GM19023 (cell line): ENCODE results near the gene ASB15.

Source experiments
- ATAC-seq: cut with Tn5 transposase; IDR thresholded peaks from one replicate; pipeline ENCODE4 v1.9.1; 2021; ENCODE audit warnings: mild to moderate bottlenecking, moderate library complexity; ENCODE audit not compliant: unreplicated experiment

Gene ASB15

GRCh38 chr7:123661765-123662164 lies 60.1 kb downstream of the ASB15 start:
- ATAC-seq, result no peak

- ATAC-seq, result no peak
Measured at GRCh38 chr7:123662293-123662692, 60.7 kb downstream of the ASB15 start.

- no peak for ATAC-seq
Measured at GRCh38 chr7:123662755-123663154, 61.1 kb downstream of the ASB15 start.

- ATAC-seq, result no peak
Measured at GRCh38 chr7:123663200-123663599, 61.6 kb downstream of the ASB15 start.

GRCh38 chr7:123665157-123665556 lies 63.5 kb downstream of the ASB15 start:
- no peak for ATAC-seq

GRCh38 chr7:123665896-123666295 lies 64.3 kb downstream of the ASB15 start:
- ATAC-seq, result no peak

GRCh38 chr7:123666492-123666891 lies 64.9 kb downstream of the ASB15 start:
- ATAC-seq, result no peak

GRCh38 chr7:123669485-123669884 lies 67.9 kb downstream of the ASB15 start:
- no peak for ATAC-seq

GRCh38 chr7:123673137-123673732 lies 71.6 kb downstream of the ASB15 start:
- ATAC-seq, result no peak

GRCh38 chr7:123673752-123674398 lies 72.3 kb downstream of the ASB15 start:
- no peak for ATAC-seq

- no peak for ATAC-seq
Measured at GRCh38 chr7:123674399-123675180, 73.0 kb downstream of the ASB15 start.

GRCh38 chr7:123675181-123675473 lies 73.5 kb downstream of the ASB15 start:
- ATAC-seq, result no peak

GRCh38 chr7:123677061-123677715 lies 75.6 kb downstream of the ASB15 start:
- ATAC-seq, result no peak

GRCh38 chr7:123679614-123680013 lies 78.0 kb downstream of the ASB15 start:
- ATAC-seq, result no peak

- ATAC-seq, result no peak
Measured at GRCh38 chr7:123680580-123680979, 79.0 kb downstream of the ASB15 start.

- no peak for ATAC-seq
Measured at GRCh38 chr7:123681561-123681960, 79.9 kb downstream of the ASB15 start.

GRCh38 chr7:123682690-123683089 lies 81.1 kb downstream of the ASB15 start:
- ATAC-seq, result peak; percentile 72

GRCh38 chr7:123687161-123687560 lies 85.5 kb downstream of the ASB15 start:
- no peak for ATAC-seq

GRCh38 chr7:123687727-123688126 lies 86.1 kb downstream of the ASB15 start:
- ATAC-seq, result no peak
